Transverse colon (tissue), 3 donors: ENCODE results near the gene NXNL2.

ENCODE experiments used
- EP300 ChIP-seq: sonication (generic); formaldehyde crosslinking; IDR thresholded peaks from one replicate; pipeline ENCODE4 v1.6.1; 2017; ENCODE audit warnings: antibody characterized with exemption, low read depth
- TF ChIP-seq, protein P1 (sequence below), 5 experiments: fragments of 200-600 bp in 3 of 5; fragments of 450-650 bp in 2 of 5; sonication (generic) in 3 of 5; IDR thresholded peaks; 1 replicate in 2 of 5; 2 replicates in 3 of 5; pipeline ENCODE4 v1.5.1; 2016 to 2017; ENCODE audit warnings: antibody characterized with exemption in 5 of 5, inconsistent platforms in 3 of 5, mild to moderate bottlenecking in 2 of 5, moderate library complexity in 1 of 5

GRCh38 chr9:88579050-88579715 is 44.2 kb downstream of the NXNL2 start:
- TF ChIP-seq, protein P1, sequence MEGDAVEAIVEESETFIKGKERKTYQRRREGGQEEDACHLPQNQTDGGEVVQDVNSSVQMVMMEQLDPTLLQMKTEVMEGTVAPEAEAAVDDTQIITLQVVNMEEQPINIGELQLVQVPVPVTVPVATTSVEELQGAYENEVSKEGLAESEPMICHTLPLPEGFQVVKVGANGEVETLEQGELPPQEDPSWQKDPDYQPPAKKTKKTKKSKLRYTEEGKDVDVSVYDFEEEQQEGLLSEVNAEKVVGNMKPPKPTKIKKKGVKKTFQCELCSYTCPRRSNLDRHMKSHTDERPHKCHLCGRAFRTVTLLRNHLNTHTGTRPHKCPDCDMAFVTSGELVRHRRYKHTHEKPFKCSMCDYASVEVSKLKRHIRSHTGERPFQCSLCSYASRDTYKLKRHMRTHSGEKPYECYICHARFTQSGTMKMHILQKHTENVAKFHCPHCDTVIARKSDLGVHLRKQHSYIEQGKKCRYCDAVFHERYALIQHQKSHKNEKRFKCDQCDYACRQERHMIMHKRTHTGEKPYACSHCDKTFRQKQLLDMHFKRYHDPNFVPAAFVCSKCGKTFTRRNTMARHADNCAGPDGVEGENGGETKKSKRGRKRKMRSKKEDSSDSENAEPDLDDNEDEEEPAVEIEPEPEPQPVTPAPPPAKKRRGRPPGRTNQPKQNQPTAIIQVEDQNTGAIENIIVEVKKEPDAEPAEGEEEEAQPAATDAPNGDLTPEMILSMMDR (IDR thresholded peaks at IDR 0.05) = no peak
- no peak for TF ChIP-seq EP300
